Measurements from ENCODE around the gene CARD6.
A peak's percentile ranks its signal among the peaks of the same experiment; 100 is the strongest.
"Not testable (repeated sequence)": the region's sequence is repeated elsewhere in the genome, so short reads cannot be mapped to it uniquely, and the experiment has no call there.

The CARD6 gene

DNA sequence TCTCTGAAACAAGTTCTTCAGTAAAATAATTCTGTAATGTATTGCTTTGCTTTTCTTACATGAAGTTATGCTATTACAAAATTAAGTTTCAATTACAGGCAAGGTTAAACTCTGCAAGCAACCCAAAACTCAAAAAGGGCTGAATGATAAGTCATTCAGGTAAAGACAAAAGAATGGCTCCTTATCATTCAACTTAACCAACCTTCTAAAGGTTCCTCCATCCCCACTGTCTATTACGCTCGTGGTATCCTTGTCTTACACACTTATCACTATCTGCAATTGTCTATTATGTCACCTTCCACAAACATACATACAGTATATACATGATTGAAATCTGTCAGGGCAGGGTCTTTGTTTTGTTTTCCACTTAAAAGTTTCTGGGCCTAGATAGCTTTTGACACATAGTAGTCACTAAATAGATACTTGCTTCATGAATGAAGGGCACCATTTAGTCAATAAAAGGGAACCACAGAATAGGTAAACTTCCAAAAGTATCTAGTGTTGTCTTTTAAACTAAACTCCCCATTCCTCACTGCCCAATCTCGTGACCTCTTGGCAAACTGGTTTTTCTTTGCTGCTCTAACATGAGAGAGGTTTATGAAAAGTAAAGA lies 13.0 kb upstream of the CARD6 start:
- DNase-seq = no peak

GRCh38 chr5:40828690-40829661 lies 12.2 kb upstream of the CARD6 start:
- DNase-seq = no peak

DNA sequence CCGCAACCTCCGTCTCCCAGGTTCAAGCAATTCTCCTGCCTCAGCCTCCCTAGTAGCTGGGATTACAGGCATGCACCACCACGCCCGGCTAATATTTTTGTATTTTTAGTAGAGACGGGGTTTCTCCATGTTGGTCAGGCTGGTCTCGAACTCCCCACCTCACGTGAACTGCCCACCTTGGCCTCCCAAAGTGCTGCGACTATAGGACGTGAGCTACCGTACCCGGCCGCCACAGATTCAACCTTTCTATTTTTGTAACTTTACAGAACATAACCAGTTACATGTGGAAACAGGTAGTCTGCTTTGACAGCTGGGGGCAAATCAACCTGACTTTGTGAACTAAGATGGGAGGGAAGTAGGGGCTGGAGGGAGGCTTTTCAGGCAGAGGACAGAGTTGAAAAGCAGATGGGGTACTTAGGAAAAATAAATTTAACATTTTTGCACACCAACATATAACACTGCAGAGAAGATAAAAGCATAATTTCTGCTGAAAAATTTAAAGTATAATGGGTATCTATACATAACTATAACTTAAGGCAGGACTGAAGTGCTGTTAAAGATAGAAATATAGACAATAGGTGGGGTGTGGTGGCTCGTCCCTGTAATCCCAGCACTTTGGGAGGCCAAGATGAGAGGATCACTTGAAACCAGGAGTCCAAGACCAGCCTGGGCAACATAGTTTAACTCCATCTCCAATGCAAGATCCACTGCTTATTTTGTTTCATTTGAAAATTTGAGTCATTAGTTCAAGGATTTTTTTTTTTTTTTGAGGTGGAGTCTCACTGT lies 11.2 kb upstream of the CARD6 start:
- DNase-seq = no peak

DNA sequence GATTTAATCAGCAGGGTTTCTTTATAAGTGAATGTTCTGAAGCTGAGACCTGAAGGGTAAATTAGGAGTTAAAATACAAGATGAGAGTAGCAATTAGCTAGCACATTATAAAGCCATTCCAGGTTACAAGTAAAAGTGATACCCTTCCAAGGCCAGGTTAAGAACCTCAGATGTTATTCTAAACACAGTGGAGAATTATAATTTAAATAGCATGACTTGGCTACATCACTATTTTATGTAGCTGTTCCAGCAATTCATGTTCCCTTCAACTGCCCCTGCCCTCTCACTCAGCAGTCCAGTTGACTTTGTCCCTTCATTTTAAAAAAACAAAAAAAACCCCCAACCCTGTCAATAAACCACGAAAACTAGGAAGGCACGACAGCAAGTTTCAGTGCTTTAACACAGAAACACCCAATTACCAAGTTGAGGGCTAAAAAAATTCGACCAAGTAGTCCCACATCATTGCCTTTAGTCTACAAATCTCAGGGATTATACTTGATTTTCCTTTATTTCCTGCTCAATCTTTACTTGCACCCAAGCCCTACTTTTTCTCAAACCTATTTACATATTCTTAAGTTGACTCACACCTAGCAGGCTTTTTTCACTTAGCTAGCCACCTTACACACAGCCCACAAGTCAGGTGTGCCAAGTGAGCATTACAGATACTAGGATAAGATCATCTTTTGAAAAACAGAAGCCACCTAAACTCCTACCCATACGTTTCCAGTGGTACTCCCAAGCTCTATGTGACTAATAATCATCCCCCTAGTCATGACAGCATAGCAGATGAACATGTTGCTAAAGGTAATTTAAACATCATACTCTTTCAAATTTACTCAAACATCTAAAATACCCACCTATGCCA lies 9.6 kb upstream of the CARD6 start:
- peak; percentile 39 for DNase-seq

DNA sequence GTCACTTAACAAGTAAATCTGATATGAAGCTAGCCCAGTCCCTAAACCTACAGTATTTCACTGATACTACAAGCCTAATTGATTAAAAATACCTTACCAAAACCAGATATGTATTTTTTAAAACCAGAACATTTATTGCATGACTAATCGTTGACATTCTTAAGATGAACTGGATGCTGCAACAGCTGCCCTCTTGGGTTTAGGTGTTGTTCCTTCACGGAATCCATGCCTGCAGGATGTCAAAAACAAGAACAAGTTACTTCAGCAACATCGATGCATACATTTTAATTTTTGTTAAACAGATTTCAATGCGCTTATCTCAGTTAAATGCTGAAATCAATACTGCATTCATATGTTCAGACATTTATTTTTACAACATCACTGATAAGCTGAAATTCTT lies 8.8 kb upstream of the CARD6 start:
- no peak for DNase-seq

DNA sequence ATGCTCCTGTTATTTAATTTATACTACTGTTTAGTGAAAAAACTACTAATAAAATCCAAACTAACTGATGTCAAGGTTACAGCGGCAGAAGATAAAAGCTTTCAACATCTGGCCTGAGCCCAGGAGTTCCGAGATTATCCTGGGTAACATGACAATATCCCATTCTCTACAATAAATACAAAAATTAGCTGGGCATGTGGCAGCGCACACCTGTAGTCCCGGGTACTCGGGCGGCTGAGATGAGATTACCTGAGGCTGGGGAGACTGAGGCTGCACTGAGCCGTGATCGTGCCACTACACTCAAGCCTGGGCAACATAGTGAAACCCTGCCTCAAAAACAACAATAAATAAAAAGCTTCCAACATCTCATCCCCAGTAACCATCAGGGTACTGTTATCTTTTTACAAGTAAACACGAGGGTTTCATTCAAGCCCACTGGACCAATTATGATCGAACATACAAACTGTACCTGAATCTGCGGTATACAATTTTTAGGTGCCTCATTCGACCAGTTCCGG lies 7.4 kb upstream of the CARD6 start:
- no peak for DNase-seq

GRCh38 chr5:40834391-40834848 lies 6.7 kb upstream of the CARD6 start:
- DNase-seq = peak; percentile 20

GRCh38 chr5:40834849-40835787 lies 6.0 kb upstream of the CARD6 start, which contains the start of gene RPL37:
Gene RPL37 (minus strand): TSS chr5:40835222. CDS start chr5:40835185, 37 bp downstream.
- DNase-seq = peak; percentile 96

- DNase-seq = no peak
Observed at GRCh38 chr5:40838086-40838485, 3.1 kb upstream of the CARD6 start.

DNA sequence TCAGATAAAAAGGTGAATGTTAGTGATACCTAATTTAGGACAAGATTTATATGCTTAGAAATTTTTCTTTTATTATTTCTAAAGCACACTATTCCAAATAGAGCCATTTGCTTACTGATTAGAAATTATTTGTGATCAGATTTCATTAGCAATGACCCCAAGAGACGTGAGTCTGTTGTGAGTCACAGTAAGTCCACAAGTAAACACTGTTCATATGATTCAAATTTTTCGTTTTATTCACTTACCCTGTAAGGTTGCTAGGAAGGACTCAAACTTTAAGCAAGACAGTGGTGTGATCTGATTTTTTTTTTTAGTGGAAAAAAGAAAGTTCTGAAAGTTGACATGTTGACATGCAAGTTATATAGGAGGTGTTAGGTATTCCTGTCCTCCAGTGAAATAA lies 1.2 kb downstream of the CARD6 start:
- no peak for DNase-seq

GRCh38 chr5:40844565-40844964 lies 3.4 kb downstream of the CARD6 start:
- no peak for DNase-seq

- no peak for DNase-seq
Observed at GRCh38 chr5:40846371-40846770, 5.2 kb downstream of the CARD6 start.

GRCh38 chr5:40847525-40847924 lies 6.4 kb downstream of the CARD6 start:
- no peak for DNase-seq

GRCh38 chr5:40853632-40854192 lies 12.5 kb downstream of the CARD6 start:
- no peak for DNase-seq

DNA sequence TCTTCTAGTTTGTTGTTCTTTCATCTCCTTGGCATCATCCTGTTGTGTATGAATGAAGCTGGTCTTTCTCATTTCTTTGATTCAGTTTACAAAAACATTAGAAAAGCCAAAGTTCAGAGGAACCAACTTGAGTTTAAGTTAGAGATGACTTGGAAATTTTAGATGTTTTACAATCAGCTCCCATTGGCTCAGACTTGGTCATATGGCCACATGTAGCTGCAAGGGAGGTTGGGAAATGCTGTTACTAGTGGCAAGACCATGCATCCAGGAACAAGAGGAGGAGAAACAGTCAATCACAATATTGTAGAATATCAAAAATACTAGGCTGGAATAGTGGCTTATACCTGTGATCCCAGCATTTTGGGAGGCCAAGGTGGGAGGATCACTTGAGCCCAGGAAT lies 19.5 kb downstream of the CARD6 start:
- DNase-seq = no peak

- not testable (repeated sequence) for DNase-seq
Observed at GRCh38 chr5:40865004-40865403, 23.8 kb downstream of the CARD6 start.

DNA sequence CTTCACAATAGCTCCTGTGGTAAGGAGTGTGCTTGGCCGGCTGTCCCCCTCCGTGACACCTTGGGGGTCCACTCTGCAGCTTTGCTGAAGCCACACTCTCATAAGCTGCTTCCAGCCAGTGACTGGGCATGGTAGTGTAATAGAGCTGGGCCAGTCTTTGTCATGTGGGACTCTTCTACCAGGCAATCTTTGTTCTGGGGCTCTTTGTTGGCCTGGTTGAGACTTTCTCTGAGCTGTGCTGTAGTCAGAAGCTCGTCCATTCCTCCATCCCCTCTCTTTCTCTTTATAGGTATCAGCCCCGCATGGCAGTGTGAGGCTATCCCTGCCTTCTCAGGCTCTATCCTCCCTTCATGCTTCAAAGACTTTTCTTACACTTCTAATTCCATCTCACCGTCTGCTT lies 25.7 kb downstream of the CARD6 start:
- no peak for DNase-seq

DNA sequence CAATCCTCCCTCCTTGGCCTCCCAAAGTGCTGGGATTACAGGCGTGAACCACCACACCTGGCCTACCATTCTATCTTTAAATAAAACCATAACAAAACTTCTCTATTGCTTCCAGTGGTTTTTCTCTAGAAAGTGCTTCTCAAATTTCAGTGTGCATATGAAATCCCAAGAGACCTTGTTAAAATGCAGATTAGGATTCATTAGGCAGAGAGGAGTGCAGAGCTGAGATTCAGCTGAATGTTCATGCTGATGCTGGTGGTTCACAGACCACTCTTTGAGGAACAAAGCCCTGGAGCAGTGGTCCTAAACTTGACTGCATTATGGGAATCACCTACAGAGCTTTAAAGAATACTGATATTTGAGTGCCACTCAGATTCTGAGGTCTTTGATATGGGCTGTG lies 28.2 kb downstream of the CARD6 start:
- DNase-seq = no peak

DNA sequence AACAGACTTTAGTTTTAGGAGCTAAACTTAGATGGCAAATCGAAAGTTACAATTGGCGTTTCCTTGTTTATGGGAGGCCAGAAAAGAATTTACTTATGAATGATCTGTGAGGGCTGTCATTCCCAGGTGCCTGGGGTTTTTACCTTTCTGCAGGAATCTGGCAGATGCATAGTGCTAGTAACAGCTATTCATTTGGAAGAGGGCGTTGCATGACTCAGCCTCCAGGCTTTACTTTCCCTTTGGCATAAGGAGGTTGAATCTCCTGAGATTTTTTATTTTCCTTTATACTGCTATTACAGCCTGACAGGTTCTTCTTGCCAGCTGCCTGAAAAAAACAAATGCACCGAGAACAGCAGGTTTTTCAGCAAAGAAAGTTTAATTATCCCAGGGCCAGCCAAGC lies 30.0 kb downstream of the CARD6 start:
- no peak for DNase-seq

DNA sequence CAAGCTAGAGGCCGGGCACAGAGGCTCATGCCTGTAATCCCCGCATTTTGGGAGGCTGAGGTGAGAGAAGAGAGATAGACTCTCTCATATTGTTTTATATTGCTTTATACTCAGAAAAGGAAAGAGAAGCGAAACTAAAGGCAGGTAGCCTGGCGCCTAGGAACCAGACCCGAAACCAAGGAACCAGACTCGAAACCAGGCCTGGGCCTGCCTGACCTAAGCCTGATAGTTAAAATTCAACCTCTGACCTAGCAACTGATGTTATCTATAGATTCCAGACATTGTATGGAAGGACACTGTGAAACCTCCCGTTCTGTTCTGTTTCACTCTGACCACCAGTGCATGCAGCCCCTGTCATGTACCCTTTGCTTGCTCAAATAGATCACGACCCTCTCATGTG lies 31.1 kb downstream of the CARD6 start:
- DNase-seq = not testable (repeated sequence)
